GM18526 (cell line): Measurements from ENCODE around the gene CUL2.

Source experiments
- POLR2A ChIP-seq: IDR thresholded peaks from 3 replicates; pipeline ENCODE4 v1.6.1; 2011; ENCODE audit not compliant: insufficient read length; ENCODE audit errors: extremely low read depth

Gene CUL2

DNA sequence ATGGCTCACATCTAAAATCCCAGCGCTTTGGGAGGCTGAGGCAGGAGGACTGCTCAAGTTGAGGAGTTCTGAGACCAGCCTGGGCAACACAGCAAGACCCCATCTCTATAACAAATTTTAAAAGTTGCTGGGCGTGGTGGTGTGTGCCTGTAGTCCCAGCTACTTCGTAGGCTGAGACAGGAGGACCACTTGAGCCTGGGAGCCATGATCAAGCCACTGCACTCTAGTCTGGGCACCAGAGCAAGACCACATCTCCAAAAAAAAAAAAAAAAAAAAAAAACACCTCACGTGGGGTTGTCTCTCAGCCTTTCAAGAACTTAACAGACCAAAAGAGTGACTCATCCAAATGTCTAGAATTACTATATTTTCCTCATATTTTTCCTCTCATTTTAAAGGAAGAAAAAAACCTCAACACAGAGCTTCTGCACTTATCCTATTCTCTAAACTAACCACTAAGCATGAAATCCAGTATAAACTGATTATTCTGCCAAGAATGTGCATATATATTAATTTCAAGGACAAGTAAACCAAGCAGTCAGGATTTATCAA lies 46.3 kb downstream of the CUL2 start:
- TF ChIP-seq POLR2A = no peak

DNA sequence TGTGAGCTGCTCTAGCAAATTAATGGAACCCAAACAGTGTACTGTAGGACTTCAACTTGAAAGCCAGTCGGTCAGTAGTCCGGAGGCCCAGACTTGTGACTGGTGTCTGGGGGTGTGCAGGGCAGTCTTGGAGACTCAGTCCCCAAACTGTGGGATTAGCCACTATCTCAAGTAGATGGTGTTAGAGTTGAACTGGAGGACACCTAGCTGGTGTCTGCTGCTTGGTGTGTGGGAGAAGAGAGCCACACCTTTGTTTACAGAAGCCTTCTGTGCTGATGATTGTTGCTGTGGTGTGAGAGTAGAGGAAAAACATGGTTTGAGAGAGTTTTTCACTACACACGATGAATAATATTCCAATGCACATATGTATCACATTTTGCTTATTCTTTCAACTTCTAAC lies 47.4 kb downstream of the CUL2 start:
- no peak for TF ChIP-seq POLR2A

DNA sequence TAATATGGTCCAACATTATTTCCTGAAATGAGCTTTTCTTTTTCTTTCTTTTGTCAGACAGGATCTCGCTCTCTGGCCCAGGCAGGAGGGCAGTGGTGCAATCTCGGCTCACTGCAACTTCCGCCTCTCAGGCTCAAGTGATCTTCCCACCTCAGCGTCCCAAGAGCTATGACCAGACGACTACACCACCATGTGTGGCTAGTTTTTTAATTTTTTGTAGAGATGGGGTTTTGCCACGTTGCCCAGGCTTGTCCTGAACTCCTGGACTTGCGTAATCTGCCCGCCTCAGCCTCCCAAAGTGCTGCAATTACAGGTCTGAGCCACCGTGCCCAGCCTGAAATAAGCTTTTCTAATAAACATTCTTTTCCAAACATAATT lies 48.6 kb downstream of the CUL2 start:
- TF ChIP-seq POLR2A = no peak

DNA sequence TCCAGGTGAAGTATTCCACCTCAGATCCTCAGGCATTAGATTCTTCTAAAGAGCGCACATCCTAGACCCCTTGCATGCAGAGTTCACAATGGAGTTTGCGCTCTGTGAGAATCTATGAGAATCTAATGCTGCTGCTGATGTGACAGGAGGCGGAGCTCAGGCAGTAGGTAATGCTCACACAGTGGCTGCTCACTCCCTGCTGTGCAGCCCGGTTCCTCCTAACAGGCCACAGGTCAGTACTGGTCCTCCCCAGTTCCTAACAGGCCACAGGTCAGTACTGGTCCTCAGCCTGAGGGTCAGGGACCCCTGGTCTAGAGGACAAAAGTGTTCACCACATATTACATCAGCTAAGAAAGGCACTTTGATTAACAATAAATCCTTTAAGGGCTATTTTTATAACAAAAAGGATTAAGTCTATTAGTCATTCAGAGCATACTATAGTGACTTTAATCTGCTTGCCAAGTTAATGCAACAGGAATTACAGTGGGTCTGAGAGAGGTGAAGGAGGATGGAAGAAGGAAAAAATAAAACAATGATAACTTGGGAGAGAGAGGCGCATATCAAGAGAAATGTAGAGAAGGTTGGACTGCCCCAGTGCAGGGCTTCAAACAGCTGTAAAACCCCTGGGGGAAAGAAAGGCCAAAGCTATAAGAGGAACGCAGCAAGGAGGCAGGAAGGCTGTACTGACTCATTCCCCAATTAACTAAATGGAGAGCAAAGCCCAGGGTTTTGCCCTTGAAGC lies 49.2 kb downstream of the CUL2 start:
- no peak for TF ChIP-seq POLR2A

DNA sequence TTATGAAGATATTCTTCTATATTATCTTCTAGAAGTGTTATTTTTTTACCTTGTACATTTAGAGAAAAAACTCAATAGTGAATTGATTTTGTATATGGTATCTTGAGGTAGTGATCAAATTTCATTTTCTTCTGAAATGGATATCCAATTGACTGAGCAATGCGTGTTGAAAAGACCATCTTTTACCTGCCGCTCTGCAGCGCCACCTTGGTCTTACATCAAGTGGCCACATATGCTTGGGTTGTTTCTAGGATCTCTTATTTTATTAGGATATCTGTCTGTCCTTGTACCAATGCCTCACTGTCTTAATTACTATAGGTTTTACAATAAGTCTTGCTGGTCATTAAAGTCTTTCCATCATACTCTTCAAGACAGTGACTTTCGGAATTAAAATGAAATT lies 53.0 kb downstream of the CUL2 start:
- no peak for TF ChIP-seq POLR2A

DNA sequence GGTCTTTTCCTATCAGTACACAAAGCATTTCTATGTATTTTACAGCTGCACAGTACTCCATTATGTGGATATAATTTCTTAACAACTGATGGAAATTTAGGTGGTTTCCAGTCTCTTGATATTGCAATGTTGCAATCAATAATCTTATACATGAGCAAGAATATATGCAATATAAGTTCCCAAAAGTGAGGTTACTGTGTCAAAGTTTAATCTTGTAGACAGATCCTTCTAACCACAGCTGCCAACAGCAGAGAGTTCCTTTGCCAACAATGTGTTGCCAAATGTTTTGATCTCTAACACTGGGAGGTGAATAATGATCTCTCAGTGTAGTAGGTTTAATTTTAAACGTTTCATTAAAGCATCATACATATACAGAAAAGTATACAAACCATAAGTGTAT lies 54.5 kb downstream of the CUL2 start:
- no peak for TF ChIP-seq POLR2A

DNA sequence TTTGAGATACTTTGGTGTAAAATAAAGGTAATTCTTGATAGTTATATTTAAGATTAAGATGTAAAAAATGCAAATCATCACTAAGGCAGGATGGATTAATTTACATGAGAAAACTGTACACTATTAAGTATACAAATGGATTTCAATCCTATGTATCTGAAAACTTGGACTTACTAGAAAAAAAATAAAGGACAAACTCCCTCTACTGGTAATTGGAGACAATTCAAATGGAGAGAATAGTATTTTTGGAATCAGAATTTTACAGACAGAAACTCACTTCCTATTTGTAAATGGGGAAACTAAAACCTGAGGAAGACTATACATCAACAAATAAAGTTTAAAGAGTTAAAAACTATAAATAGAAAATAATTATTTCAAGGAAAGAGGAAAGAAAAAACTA lies 62.6 kb downstream of the CUL2 start:
- TF ChIP-seq POLR2A = no peak

DNA sequence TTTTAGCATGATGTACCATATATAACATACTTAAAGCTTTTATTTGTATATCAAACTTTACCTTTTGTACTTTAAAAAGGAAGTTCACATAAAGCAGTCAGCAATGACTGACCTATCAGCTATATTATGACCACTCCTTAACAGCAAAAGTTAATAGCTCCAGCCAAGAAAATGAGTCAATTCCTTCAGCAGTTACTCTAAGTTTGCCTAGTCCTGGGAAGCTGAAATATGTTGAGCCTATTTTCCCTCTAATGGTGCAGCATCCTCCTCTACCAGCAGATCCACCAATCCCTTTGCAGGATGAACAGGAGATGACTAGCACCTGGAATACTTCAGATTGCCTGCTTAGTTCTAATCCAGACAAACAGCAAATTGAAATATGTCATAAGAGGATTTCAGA lies 64.2 kb downstream of the CUL2 start:
- no peak for TF ChIP-seq POLR2A

DNA sequence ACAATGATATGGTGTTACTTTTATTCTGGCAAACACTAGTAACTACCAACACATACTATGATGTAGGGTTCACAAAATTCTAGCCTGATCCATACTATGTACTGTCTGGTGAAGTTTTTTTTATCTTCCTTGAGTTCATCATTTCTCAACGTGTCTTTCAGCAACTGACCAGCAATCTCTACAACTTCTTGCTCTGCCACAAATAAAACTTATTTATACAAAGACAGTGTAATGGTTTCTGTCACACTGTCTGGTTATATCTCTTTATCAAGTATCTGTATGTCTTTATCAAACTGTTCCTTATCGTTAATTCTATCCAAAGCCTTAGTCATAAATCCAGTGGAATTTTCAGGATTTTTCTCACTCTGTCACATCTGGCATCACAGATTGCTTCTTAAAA lies 69.7 kb downstream of the CUL2 start:
- no peak for TF ChIP-seq POLR2A

DNA sequence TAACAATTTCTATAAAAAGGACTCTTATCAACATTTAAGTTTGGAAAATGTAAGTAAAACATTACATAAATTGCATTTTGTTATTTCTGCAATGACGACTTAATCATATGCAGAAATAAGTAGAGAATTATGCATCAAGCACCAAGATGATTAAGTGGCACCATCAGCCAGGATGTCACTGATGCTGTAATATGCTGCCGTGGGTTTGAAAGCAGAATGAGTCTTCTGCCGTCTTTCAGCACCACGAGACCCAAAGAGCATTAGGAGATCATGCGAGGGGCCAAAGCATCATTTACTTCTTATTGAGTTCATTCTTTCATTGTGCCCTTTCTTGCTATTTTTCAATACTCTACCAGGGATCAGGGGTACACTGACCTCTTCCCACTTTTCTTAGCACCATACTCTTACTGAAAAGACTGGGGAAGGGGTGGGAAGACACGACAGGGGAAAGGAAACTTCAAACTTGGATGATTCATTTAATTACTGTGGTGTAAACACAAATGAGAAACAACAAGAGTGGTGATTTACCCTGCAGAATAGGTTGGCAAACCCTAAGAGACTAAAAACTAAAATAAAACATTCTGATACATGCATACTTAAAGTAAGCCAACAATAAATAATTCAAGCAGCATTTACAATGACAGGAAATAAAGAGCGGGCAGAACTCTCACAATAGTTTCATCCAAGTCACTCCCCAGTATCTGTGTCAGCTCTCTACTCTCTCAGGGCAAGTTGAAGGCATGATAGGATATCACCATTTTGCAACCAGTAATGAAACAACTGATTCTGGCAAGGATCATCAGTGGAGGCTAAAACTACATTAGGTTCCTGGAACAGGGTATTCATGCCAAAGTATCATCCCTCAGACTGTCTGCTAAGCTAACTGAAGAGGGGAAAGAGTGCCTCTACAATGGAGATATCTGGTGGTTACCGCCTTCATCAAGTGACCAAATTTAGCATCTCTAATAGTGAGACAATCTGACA lies 70.8 kb downstream of the CUL2 start:
- no peak for TF ChIP-seq POLR2A

DNA sequence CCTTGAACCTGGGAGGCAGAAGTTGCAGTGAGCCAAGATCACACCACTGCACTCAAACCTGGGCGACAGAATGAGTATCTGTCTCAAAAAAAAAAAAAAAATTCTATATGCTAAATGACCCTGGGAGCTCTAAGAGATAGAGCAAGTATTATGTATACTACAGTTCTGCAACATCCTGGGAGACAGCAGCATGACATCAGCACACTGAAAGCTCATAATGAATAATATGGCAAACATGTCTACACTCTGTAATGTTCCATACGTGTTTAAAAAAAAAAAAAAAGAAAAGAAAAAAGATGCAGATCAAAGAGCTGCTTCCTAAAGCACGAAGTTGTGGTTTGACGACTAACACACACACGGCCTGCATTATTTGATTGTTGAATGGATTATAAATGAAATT lies 72.5 kb downstream of the CUL2 start:
- no peak for TF ChIP-seq POLR2A

DNA sequence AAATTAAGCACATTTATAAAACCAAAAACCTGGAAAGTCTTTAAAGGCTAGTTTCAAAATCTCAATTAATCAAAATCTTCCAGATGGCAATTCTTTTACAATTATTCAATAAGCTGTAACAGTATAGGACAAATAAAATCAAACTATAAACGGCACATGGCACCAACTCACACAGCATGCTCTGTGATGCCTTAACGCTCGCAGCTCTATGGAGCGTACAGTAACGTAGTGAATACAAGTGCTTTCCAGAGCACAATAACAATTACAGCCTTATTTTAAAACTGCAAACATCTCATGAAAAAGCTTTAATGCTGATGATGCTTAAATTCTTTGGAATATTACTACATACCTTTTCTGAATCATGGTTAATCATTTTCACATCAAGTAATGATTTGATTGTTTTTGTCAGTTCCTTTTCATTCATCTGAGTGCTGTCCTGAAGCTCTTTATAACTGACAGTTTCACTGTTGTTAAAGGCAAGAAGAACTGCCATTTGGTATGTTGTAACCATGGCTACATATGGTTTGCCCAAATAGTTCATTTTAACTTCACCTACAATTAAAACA lies 74.2 kb downstream of the CUL2 start:
- no peak for TF ChIP-seq POLR2A

DNA sequence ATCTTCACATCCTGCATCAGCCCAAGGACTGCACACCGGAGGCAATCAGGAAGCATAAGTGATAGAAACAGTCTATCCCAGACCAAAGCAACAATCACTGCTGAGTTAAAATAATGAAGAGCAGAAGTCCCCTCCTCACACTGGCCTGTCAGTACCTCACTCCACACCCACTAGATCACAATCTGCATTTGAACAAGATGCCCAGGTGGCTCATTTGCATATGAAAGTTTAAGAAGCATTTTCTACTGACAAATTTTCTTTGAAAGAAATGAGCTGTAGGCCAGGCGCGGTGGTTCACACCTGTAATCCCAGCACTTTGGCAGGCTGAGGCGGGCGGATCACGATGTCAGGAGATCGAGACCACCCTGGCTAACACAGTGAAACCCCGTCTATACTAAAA lies 77.4 kb downstream of the CUL2 start:
- TF ChIP-seq POLR2A = no peak

DNA sequence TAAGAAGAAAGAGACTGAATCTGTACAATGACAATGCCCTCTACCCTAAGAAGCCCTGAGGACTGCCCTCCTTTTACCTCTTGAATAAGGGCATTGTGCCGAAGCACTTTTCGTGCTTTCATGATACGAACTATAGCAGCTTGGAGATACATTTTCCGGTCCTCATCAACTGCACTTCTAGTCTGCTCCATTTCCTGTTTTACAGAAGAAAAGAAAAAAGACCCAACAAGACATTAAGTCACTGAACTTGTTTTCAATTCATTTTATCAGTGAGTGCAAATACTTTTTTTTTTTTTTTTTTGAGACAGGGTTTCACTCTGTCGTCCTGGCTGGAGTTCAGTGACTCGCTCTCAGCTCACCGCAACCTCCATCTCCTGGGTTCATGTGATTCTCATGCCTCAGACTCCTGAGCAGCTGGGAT lies 78.4 kb downstream of the CUL2 start:
- no peak for TF ChIP-seq POLR2A

DNA sequence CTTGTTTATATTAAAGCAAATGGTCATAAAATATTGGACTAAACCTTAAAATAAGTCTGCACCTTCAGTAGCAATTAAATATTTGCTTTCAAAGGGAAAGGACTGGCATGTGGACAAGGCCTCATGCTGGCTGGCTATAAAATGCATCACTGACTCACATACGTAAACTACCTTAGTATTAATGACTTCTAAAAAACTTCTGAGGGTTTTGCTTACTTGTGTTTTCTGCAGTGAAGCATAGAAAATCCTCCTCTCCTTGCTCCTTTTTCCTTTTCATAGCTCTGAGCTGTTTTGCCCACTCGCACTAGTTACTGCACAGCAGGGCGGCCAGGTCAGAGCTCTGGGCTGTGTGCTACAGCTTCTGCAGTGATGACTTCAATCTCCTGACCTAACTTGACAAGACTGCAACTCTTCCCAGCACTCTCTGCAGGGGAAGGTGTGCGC lies 82.3 kb downstream of the CUL2 start:
- TF ChIP-seq POLR2A = no peak

DNA sequence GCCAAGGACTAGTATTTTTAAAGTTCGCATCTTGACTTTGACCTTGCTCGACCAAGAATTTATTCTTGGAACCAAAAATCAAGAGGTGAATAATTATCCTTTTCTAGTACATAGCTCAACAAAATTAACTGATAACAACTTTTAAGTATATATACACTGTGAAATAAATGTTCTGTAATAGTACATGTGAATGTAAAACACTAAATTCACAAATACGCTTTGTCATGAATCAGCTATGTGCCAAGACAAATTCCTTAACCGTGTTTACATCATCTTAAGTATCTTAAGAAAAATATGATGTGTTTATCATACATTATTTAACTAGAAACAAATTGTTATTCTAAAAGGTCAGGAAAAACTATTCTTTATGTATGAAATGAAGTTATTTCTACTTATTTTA lies 83.3 kb downstream of the CUL2 start:
- TF ChIP-seq POLR2A = no peak

DNA sequence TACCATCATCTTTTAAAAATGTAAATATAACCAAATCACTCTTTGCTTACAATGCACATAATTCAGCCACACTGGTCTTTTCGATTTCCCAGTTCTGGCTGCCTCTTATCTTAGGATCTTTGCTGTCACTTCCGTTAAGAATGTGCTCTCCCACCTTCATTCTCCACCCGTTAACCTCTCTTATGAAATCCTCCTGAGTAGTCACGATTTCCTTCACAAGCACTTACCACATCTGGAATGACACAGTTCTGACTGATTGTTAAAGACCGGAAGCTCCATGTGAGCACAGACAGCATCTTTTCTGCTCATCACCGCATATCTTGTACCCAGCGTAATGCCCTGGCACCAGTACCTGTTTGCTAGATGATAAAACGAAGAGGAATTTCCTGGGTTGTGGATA lies 84.3 kb downstream of the CUL2 start:
- no peak for TF ChIP-seq POLR2A
